K562 (cell line): ENCODE measurements around the gene FAM174C. TPM values are rescaled to one million over a fixed set of nuclear protein-coding genes. Genes with fewer than 3 reads are reported as not detected.

ENCODE experiments used
- HDAC6 ChIP-seq: IDR thresholded peaks from 2 replicates; pipeline ENCODE4 v1.6.1; 2012; ENCODE audit warnings: low read depth, mild to moderate bottlenecking, control low read depth, inconsistent platforms, low read length, moderate library complexity
- ZBTB11 ChIP-seq, 3 experiments: fragments of 200-800 bp in 1 of 3; fragments of 250-450 bp in 1 of 3; fragments of 450-650 bp in 1 of 3; sonication (Bioruptor Pico) in 1 of 3; sonication (Bioruptor generic) in 1 of 3; formaldehyde crosslinking in 1 of 3; IDR thresholded peaks; 2 replicates each; pipeline versions ENCODE4 v1.6.1 to v1.8.0; 2016 to 2022; ENCODE audit warnings: mild to moderate bottlenecking in 2 of 3, missing genetic modification characterization in 2 of 3, missing compliant biosample characterization in 1 of 3, moderate library complexity in 1 of 3
- ZBTB43 ChIP-seq: sonication (generic); formaldehyde crosslinking; IDR thresholded peaks from 2 replicates; pipeline ENCODE4 v1.8.0; 2023; ENCODE audit warnings: mild to moderate bottlenecking, missing genetic modification reagents
- polyA plus RNA-seq, 8 experiments: library from polyadenylated mRNA; depleted of rRNA in 4 of 8; stranded (reverse) in 5 of 8; unstranded in 3 of 8; fragments of >200 nt; fragmentation: Nextera tagmentation in 2 of 8; fragmentation: Illumina TruSeq in 1 of 8; extraction: Ambion mirVana in 2 of 8; extraction: Trizol in 1 of 8; gene quantifications; 2 replicates each; pipeline versions ENCODE4 v1.2.1 to v1.2.3, GENCODE V29; 2011 to 2014; ENCODE audit warnings: inconsistent platforms in 1 of 8, missing spikeins in 1 of 8
- total RNA-seq, 7 experiments: library from RNA; depleted of rRNA in 6 of 7; stranded (reverse); fragments of >200 nt in 6 of 7; fragmentation: Illumina TruSeq in 2 of 7; extraction: Trizol in 2 of 7; gene quantifications; 2 replicates each; pipeline versions ENCODE4 v1.2.1 to v1.2.3, GENCODE V29; 2011 to 2021; ENCODE audit warnings: low replicate concordance in 1 of 7

FAM174C gene
- total and polyA plus RNA-seq, 9 of the 15 experiments (the other 6 are each of a cell fraction or from before 2014, with no cell fraction given) = 0.66 to 89.6 (median 20.3) TPM

- TF ChIP-seq ZBTB11 (CRISPR knock-in tag; IDR thresholded peaks at IDR 0.05) (no peak), HDAC6 (no peak), ZBTB43 (CRISPR knock-in tag) (no peak)
Measured at GRCh38 chr19:1259206-1259875, 16.0 kb upstream of the FAM174C start (continued).
